Cardiac muscle cell (in vitro differentiated cells and primary cell): ENCODE measurements around the gene MDN1. TPM values are rescaled to one million over a fixed set of nuclear protein-coding genes. Genes with fewer than 3 reads are reported as not detected.
"Not testable (repeated sequence)": the region's sequence is repeated elsewhere in the genome, so short reads cannot be mapped to it uniquely, and the experiment has no call there.

Experiments used
- DNase-seq, 2 donors: peaks; one replicate each; pipeline versions ENCODE4 v3.0.0 to v3.0.0-alpha.2; 2010 to 2017; ENCODE audit warnings: low read depth in 1 of 2, low spot score in 1 of 2
- H3K27ac ChIP-seq: fragments of 200-600 bp; sonication (generic); 2 replicates; pipeline ENCODE4 v1.5.1; 2016
- H3K27me3 ChIP-seq: fragments of 200-600 bp; sonication (generic); 2 replicates; pipeline ENCODE4 v1.6.0; 2016; ENCODE audit warnings: control low read depth
- H3K36me3 ChIP-seq: fragments of 200-600 bp; sonication (generic); 2 replicates; pipeline ENCODE4 v1.5.1; 2016; ENCODE audit warnings: control low read depth
- H3K4me1 ChIP-seq: fragments of 200-600 bp; sonication (generic); 2 replicates; pipeline ENCODE4 v1.8.1; 2017; ENCODE audit warnings: low read depth, mild to moderate bottlenecking, mixed run types
- H3K4me3 ChIP-seq: fragments of 200-600 bp; sonication (generic); 2 replicates; pipeline ENCODE4 v1.5.1; 2016; ENCODE audit warnings: mild to moderate bottlenecking
- H3K9me3 ChIP-seq: fragments of 200-600 bp; sonication (generic); 2 replicates; pipeline ENCODE4 v1.5.1; 2017; ENCODE audit warnings: low read depth, mild to moderate bottlenecking, control low read depth
- CTCF ChIP-seq: IDR thresholded peaks from 2 replicates; pipeline ENCODE4 v1.5.1; 2012; ENCODE audit warnings: low read depth, mild to moderate bottlenecking, low read length
- polyA plus RNA-seq: library from polyadenylated mRNA; unstranded; fragments of >200 nt; fragmentation: Nextera tagmentation; extraction: Ambion mirVana; gene quantifications from 2 replicates; pipeline ENCODE4 v1.2.1, GENCODE V29; 2016
- total RNA-seq: library from RNA; depleted of rRNA; stranded (reverse); fragments of >200 nt; gene quantifications from 2 replicates; pipeline ENCODE4 v1.2.3, GENCODE V29; 2016

Gene MDN1
- total and polyA plus RNA-seq, 2 experiments from 2014 or later = 8.6 to 22.2 TPM

- Histone ChIP-seq H3K9me3 (no peaks in the 10 kb centered on the region), H3K27ac (peak overlapping the region; percentile 74), H3K4me1 (no peaks in the 10 kb centered on the region), H3K27me3 (no peaks in the 10 kb centered on the region), H3K4me3 (peak overlapping the region; percentile 59), H3K36me3 (peaks cover 2% of the 10 kb centered on the region)
- no peak for TF ChIP-seq CTCF
- DNase-seq = no peak
Observed at GRCh38 chr6:89637960-89638319, 181.7 kb downstream of the MDN1 start.

DNA sequence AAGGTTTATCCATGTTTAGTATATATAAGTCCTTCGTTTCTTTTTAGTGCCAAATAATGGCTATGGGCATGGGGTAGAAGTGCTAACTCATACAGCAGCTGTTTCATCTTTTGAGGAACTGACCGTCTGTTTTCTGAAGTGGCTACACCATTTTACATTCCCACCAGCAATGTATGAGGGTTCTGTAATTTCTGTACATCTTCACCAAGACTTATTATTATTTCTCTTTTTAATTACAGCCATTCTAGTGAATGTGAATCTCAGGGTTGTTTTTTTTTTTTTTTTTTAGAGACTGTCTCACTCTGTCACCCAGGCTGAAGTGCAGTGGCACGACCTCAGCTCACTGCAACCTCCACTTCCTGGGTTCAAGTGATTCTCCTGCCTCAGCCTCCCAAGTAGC, 183.2 kb downstream of the MDN1 start:
- DNase-seq = not testable (repeated sequence)

GRCh38 chr6:89630488-89630887, 189.1 kb downstream of the MDN1 start:
- no peak for TF ChIP-seq CTCF
- no peaks in the 10 kb centered on the region for H3K4me1 ChIP-seq
- H3K36me3 ChIP-seq = no peaks in the 10 kb centered on the region
- no peak for DNase-seq
- H3K4me3 ChIP-seq = no peak overlapping the region
- H3K27me3 ChIP-seq = no peaks in the 10 kb centered on the region
- no peaks in the 10 kb centered on the region for H3K9me3 ChIP-seq
- H3K27ac ChIP-seq = no peak overlapping the region

More for the DNA sequence above, 183.2 kb downstream of the MDN1 start:
- H3K36me3 ChIP-seq, H3K27ac ChIP-seq, H3K27me3 ChIP-seq, H3K4me1 ChIP-seq, H3K9me3 ChIP-seq, H3K4me3 ChIP-seq: not testable (repeated sequence)

DNA sequence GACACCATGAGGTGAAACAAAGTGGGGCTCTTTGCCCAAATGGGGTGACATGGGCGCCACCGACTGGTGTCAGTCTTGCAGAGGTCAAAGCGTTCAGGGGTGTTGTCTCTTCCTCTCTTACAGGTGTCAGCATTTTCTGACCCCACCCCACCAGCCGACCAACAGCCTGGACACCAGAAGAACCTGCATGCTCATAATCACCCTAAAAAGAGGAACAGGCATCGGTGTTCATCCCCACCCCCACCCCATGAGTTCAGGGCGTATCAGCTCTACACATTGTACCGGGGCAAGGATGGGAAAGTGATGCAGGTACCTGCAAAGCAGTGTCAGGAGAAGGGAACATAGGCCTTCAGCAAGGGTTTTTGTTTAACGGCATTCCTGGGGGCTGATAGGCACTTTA, 195.8 kb downstream of the MDN1 start:
- DNase-seq = no peak
- no peak overlapping the region for H3K4me3 ChIP-seq

DNA sequence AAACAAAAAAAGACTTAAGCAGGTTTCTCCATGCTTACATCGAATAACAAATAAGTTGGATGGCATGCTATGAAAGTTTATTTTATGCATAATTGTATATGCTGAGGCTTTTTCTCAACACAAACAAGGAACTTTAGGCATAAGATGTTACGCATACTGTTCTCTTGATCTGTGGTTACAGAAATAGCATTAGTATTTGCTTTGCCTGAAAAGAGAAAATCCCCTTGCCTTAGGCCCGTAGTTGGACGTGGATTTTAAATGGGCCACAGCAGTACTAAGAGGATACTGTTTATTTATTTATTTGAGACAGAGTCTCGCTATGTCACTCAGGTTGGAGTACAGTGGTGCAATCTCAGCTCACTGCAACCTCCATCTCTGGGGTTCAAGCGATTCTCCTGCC, 200.0 kb downstream of the MDN1 start:
- no peaks in the 10 kb centered on the region for H3K9me3 ChIP-seq
- no peak for TF ChIP-seq CTCF
- no peaks in the 10 kb centered on the region for H3K36me3 ChIP-seq
- no peak overlapping the region for H3K27ac ChIP-seq
- H3K27me3 ChIP-seq = no peaks in the 10 kb centered on the region
- H3K4me1 ChIP-seq = no peaks in the 10 kb centered on the region
- no peak overlapping the region for H3K4me3 ChIP-seq
- DNase-seq = no peak

More for the DNA sequence above, 195.8 kb downstream of the MDN1 start:
- H3K9me3 ChIP-seq = no peaks in the 10 kb centered on the region
- H3K4me1 ChIP-seq = no peaks in the 10 kb centered on the region
- H3K36me3 ChIP-seq = no peaks in the 10 kb centered on the region
- H3K27ac ChIP-seq = no peak overlapping the region
- no peak for TF ChIP-seq CTCF
- no peaks in the 10 kb centered on the region for H3K27me3 ChIP-seq

GRCh38 chr6:89618026-89618425, 201.6 kb downstream of the MDN1 start:
- no peaks in the 10 kb centered on the region for H3K9me3 ChIP-seq
- no peak for TF ChIP-seq CTCF
- no peak for DNase-seq

More at GRCh38 chr6:89618026-89618425, 201.6 kb downstream of the MDN1 start:
- Histone ChIP-seq H3K4me3 (no peak overlapping the region), H3K27ac (no peak overlapping the region), H3K36me3 (no peaks in the 10 kb centered on the region), H3K27me3 (no peaks in the 10 kb centered on the region), H3K4me1 (no peaks in the 10 kb centered on the region)
